ENCODE results near the gene CD44. TPM values are rescaled to one million over a fixed set of nuclear protein-coding genes. Genes with fewer than 3 reads are reported as not detected.

Gene CD44
- total RNA-seq, 6 experiments from 2014 or later, result 12.2 to 64.1 (median 22.9) TPM

DNA sequence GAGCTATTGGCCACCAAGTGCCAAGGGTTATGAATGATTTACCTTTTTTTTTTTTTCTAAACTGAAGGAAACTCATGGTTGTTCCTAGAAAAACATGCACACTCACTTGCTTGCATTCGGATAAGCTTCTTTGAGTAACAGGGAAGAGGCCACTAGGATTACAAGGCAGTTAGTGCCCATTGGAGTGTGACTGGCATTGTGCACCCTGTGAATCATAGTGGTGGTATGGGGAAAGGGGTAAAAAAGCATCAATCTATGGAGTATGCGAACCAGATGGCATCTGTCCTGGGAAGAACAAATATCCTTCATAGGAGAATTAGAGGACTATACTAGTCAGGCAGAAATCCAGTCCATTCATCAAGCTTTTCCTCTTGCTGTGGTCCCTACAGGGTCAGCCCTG, 24.2 kb downstream of the CD44 start:
- H3K4me1 ChIP-seq, result peaks cover 0 to 18% (median 0%) of the 10 kb centered on the region in 4 donors
- WGBS (ENCODE audit: insufficient coverage, low coverage, low lambda C conversion rate, missing lambda C conversion rate), result 39% methylated on average over 2 of the region's 2 CpGs
- intact Hi-C loops (cut with DNase I), result no loop called here
- no peaks in the 10 kb centered on the region for H3K27me3 ChIP-seq
- H3K9me3 ChIP-seq, result no peaks in the 10 kb centered on the region
- no peak for TF ChIP-seq POLR2A (IDR thresholded peaks at IDR 0.05)
- TF ChIP-seq, protein P1, sequence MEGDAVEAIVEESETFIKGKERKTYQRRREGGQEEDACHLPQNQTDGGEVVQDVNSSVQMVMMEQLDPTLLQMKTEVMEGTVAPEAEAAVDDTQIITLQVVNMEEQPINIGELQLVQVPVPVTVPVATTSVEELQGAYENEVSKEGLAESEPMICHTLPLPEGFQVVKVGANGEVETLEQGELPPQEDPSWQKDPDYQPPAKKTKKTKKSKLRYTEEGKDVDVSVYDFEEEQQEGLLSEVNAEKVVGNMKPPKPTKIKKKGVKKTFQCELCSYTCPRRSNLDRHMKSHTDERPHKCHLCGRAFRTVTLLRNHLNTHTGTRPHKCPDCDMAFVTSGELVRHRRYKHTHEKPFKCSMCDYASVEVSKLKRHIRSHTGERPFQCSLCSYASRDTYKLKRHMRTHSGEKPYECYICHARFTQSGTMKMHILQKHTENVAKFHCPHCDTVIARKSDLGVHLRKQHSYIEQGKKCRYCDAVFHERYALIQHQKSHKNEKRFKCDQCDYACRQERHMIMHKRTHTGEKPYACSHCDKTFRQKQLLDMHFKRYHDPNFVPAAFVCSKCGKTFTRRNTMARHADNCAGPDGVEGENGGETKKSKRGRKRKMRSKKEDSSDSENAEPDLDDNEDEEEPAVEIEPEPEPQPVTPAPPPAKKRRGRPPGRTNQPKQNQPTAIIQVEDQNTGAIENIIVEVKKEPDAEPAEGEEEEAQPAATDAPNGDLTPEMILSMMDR (IDR thresholded peaks at IDR 0.05), result no peak
- no peak overlapping the region for H3K4me3 ChIP-seq
- ATAC-seq (no peak), DNase-seq (no peak)
- H3K27ac ChIP-seq, result no peak overlapping the region
- H3K36me3 ChIP-seq, result no peaks in the 10 kb centered on the region

- no peaks in the 10 kb centered on the region for H3K27me3 ChIP-seq
- H3K4me3 ChIP-seq, result no peak overlapping the region
- H3K4me1 ChIP-seq, result peaks cover 0 to 14% (median 0%) of the 10 kb centered on the region in 4 donors
- H3K27ac ChIP-seq, result no peak overlapping the region
- no peak for TF ChIP-seq POLR2A (IDR thresholded peaks at IDR 0.05)
- TF ChIP-seq, protein P1 (IDR thresholded peaks at IDR 0.05), result peak in 1 of 4 donors; percentile 13
- H3K36me3 ChIP-seq, result no peaks in the 10 kb centered on the region
- 42% methylated on average over 3 of the region's 3 CpGs for WGBS (ENCODE audit: insufficient coverage, low coverage, low lambda C conversion rate, missing lambda C conversion rate)
- DNase-seq (no peak), ATAC-seq (no peak)
- no peaks in the 10 kb centered on the region for H3K9me3 ChIP-seq
- intact Hi-C loops (cut with DNase I), result no loop called here
Measured at GRCh38 chr11:35163702-35164496, 24.9 kb downstream of the CD44 start.

DNA sequence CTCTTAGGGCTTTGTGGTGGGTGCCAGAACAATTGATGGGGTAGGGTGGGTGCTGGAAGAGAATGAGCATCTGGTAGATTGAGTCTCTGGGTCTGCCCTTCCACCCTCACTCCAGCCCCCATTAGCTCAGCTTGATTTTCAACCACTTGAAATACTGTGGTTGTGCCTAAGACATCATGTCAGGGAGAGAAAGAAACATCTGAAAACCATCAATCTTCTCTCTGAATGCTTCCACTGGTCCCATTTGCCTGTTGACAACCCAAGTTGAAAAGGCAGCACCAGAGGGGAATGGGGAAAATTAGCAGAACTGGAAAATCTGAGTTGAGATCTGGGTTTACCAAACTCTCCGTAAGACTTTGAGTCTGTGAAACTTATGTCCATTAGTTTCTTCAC, 26.1 kb downstream of the CD44 start:
- H3K9me3 ChIP-seq, result no peaks in the 10 kb centered on the region
- TF ChIP-seq, protein P1 (IDR thresholded peaks at IDR 0.05), result no peak
- TF ChIP-seq POLR2A (IDR thresholded peaks at IDR 0.05), result no peak
- H3K27me3 ChIP-seq, result no peaks in the 10 kb centered on the region
- intact Hi-C loops (cut with DNase I), result no loop called here
- ATAC-seq, result no peak
- H3K27ac ChIP-seq, result no peak overlapping the region
- 56% methylated on average over 1 of the region's 1 CpG for WGBS (ENCODE audit: insufficient coverage, low coverage, low lambda C conversion rate, missing lambda C conversion rate)
- H3K4me1 ChIP-seq, result peaks cover 0 to 8% (median 0%) of the 10 kb centered on the region in 4 donors
- H3K36me3 ChIP-seq, result no peaks in the 10 kb centered on the region
- no peak overlapping the region for H3K4me3 ChIP-seq
- no peak for DNase-seq

DNA sequence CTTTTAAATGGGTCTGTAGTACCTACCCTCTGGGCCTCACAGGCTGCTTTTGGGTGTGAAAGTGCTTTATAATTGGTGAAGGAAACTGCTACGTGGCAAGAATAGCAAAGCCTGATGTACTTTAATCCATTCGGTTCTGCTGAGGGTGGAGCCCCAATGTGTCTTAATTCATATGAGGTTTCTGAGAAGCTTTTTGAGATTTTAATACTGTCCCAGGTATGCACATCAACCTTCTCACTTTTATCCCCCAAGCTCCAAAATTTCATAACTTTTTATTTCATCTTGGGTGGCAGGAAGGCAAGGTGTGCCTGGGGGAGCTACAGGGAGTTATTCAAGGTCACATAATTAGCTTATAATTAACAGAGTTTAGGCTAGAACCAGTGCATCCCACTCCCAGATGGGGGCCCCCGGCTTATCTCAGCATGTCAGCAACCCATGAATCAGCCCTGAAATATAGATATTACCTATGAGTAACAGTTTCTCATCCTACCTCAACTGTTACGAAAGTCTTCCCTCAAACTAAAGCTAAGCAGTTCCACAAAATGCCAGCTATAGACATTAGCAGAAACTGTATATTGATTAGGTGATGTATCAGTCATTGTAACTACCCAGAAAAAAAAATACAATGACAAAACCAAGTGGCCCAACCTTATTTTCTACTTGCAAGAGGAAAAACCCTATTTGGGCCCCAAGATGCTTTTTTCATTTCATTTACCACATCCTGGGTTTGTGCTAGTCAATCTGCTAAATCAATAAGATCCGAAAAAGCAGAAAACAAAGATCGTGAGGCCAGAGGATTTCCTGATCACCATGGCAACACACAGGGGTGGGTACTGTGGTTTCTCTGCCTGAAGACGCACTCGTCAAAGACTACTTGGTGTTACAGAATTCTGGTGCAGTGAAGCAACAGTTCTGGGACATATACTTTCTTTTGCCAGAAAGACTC, 26.7 kb downstream of the CD44 start:
- H3K27me3 ChIP-seq, result no peaks in the 10 kb centered on the region
- no peaks in the 10 kb centered on the region for H3K36me3 ChIP-seq
- DNase-seq (no peak), ATAC-seq (peak; percentile 37 to 64 (median 54))
- 49% methylated on average over 8 of the region's 8 CpGs for WGBS (ENCODE audit: insufficient coverage, low coverage, low lambda C conversion rate, missing lambda C conversion rate)
- H3K4me3 ChIP-seq, result no peak overlapping the region
- H3K9me3 ChIP-seq, result no peaks in the 10 kb centered on the region
- TF ChIP-seq, protein P1 (IDR thresholded peaks at IDR 0.05), result no peak
- TF ChIP-seq POLR2A (IDR thresholded peaks at IDR 0.05), result no peak
- intact Hi-C loops (cut with DNase I), result no loop called here
- peak overlapping the region in 2 of 3 donors; percentile 16 to 43 for H3K27ac ChIP-seq
- H3K4me1 ChIP-seq, result peaks cover 0 to 8% (median 0%) of the 10 kb centered on the region in 4 donors

Data from right lobe of liver (tissue), 6 donors.